Stimulated activated CD8-positive, alpha-beta memory T cell treated with anti-CD3 and anti-CD28 coated beads, Interleukin-4, amount 100 ng/mL, for 1 hour (primary cell): ENCODE data around the gene PRKAA1.

Experiments used
- DNase-seq, 2 donors: peaks; one replicate each; pipeline ENCODE4 v3.0.0-alpha.2; 2020; ENCODE audit warnings: low read depth in 2 of 2, low spot score in 1 of 2

PRKAA1 gene

DNA sequence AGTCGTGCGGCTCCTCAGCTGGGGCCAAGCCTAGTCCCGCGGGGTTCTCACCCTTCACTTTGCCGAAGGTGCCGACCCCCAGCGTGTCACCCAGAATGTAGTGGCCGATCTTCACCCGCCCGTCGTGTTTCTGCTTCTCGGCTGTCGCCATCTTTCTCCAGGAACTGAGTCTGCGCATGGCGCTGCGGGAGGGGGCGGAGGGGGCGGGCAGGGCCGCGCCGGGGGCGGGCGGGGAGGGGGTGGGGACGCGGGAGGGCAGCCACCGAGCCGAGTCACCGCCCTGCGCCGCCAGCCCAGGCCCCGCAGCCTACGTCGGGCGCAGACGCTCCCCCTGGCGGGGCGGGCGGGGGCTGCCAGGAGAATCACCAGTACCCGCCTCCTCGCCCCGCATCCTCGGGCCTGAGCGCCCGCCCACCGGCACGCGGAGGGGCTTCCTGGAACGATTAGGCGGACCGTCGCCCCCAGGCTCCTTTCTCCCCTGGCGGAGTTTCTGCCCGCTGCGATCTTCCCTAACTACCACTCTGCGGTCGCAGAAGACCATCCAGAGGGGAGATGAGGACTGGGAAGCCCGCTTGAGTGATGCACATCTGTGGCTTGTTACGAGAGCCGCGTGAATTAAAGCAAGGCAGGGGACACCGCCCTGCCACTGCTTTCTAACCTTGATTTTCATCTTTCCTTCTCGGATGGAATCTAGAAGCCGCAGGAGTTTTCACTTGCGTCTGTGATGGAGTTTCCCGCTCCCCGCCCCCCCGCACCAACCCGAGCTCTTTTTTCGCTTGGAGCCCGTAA lies at the start of gene PRKAA1:
Gene PRKAA1, minus strand, starts transcription at position 363 of the 789 bp plus-strand sequence. Its CDS starts 185 bp downstream, at position 178.
- DNase-seq: peak; percentile 67 to 79

DNA sequence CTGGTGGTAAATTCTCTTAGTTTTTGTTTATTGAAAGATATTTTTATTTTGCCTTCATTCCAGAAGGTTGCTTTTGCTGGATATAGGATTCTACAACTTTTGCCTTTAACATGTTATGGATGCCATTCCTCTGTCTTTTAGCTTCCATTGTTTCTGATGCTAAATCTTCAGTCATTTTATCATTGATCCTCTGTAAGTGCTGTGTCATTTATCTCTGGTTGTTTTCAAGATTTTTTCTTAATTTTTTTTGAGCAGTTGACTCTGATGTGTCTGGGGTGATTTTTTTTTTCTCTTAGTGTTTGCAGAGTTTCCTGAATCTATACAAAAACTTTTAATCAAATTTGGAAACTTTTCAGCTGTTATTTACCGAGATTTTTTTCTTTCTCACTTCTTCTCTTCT lies 49.4 kb upstream of the PRKAA1 start:
- no peak for DNase-seq

DNA sequence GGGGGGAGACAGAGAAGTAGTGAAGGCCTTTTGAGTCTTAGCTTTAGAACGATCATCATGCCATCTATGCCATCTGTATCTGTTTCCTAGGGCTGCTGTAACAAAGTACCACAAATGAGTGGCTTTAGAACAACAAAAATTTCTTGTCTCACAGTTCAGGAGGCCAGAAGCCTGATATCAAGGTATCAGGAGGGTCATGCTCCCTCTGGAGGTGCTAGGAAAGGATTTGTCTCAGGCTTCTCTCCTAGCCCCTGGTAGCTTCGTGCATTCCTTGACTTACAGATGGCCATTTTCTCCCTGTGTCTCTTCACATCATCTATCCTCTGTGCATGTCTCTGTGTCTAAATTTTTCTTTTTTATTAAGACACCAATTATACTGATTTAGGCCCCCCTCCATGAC lies 48.2 kb upstream of the PRKAA1 start:
- no peak for DNase-seq

DNA sequence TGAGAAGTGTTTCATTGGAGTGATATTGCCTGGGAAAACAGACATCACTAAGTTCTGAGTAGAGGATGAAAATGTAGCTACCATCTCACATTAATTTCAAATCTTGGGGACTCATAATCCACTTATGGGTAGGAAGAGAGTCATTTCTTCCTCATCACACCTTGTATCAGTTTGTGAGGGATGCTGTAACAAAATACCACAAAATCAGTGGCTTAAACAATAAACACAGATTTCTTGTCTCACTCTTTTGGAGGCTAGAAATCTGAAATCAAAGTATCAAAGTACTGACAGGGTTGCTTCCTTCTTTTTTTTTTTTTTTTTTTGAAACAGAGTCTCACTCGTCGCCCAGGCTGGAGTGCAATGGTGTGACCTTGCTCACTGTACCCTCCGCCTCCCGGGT lies 46.4 kb upstream of the PRKAA1 start:
- DNase-seq: no peak

DNA sequence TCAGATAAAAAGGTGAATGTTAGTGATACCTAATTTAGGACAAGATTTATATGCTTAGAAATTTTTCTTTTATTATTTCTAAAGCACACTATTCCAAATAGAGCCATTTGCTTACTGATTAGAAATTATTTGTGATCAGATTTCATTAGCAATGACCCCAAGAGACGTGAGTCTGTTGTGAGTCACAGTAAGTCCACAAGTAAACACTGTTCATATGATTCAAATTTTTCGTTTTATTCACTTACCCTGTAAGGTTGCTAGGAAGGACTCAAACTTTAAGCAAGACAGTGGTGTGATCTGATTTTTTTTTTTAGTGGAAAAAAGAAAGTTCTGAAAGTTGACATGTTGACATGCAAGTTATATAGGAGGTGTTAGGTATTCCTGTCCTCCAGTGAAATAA lies 44.2 kb upstream of the PRKAA1 start:
- DNase-seq: no peak

DNA sequence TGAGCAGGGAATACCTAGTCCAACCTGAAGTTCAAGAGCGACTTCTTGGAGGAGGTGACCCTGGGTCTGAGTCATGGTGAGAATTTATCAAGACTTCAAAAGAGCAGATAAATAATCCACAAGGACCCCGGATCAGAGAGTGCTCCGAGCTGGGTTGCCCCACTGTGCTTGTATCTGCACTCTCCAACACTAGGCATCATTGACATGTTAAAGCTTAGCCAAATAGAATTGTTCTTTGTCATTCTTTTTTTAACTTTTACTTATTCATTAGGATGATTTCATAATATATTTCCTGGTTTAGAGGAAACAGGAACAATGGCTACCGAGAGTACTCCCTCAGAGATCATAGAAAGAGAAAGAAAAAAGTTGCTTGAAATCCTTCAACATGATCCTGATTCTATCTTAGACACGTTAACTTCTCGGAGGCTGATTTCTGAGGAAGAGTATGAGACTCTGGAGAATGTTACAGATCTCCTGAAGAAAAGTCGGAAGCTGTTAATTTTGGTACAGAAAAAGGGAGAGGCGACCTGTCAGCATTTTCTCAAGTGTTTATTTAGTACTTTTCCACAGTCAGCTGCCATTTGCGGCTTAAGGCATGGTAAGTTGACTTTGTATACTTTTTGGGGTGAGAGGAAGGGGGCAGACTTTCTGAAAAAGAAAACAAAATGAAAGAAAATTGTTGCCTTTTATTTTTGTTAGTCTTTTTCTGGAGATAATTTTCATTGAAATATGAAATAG lies 43.1 kb upstream of the PRKAA1 start, which contains the start of gene CARD6:
Gene CARD6, plus strand, starts transcription at position 300 of the 738 bp plus-strand sequence. Its CDS starts 16 bp downstream, at position 316.
- no peak for DNase-seq

DNA sequence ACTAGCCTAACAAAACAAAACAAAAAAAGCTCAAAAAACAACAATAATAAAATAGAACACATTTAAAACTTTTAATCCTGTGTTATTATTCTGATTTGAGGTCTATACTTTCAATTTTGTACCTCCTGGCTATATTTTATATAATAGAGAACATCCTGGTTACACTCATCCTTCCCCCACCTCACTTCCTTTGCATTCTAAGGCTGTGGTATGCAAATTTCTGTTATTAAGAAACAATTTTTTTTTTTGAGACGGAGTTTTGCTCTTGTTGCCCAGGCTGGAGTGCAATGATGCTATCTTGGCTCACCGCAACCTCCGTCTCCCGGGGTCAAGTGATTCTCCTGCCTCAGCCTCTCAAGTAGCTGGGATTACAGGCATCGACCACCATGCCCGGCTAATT lies 39.9 kb upstream of the PRKAA1 start:
- DNase-seq: no peak

DNA sequence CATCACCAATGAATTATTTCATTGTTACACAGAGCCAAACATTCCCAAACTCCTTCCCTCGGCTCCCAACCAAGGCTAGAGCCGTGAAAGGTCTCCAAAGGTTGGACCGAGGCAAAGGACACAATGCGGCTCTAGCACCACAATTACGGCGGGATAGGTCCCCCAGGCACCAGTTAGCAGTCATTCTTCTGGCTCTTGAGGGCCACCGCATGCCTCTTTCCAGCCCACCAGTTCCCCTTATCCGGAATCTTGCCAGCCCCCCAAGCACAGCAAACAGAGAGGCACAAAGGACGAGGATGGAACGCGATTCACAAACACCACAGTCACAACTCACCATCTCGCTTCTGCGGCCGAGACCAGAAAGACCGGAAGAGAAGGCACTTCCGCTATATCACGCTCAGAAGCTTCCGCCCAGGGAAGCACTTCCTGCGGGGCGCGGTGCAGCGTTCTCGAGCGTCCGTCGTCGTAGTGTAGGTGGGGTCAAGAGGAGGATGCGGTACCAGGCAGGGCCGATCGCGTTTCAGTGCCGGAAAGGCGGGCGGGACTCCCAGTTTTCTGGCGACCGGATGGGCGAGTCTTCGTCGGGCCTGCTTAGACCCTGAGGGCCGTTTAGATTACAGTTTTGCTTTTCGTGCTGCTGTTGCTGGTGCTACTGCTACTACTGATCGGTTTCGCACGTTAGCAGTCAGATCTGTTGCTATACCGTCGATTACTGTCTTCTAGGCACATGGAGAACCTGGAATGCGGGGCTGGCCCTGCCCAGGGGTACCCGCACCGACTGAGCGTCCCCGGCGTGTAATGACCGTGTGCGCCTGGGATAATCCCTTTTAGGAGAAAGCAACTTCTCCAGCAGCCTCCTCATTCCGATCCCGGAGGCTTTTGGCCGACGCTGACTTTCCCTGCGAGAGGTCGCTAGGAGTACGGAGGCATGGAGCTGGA lies 36.9 kb upstream of the PRKAA1 start, which contains the start of gene RPL37:
Gene RPL37, minus strand, starts transcription at position 374 of the 939 bp plus-strand sequence. Its CDS starts 37 bp downstream, at position 337.
- peak; percentile 72 to 81 for DNase-seq

DNA sequence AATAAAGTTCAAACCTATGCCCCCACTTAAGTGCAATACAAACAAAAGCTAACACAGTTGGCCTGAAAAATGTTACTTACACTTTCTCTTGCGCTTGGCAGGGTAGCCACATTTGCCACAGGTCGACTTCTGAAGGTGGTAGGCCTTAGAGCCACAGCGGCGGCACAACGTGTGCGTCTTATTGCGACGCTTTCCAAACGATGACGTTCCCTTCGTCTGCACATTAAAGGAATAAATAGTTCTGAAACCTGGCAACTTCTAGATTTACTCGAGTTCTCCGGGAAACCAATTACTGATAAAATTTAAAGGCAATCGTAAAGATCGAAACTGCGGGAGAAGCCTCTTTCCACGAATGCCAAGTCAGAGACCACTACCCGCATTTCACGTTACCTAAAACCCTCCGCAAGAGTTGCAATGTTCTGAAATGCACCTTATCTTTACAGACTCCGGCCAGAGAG lies 36.2 kb upstream of the PRKAA1 start:
- peak in 1 of 2 donors; percentile 24 for DNase-seq

DNA sequence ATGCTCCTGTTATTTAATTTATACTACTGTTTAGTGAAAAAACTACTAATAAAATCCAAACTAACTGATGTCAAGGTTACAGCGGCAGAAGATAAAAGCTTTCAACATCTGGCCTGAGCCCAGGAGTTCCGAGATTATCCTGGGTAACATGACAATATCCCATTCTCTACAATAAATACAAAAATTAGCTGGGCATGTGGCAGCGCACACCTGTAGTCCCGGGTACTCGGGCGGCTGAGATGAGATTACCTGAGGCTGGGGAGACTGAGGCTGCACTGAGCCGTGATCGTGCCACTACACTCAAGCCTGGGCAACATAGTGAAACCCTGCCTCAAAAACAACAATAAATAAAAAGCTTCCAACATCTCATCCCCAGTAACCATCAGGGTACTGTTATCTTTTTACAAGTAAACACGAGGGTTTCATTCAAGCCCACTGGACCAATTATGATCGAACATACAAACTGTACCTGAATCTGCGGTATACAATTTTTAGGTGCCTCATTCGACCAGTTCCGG lies 35.6 kb upstream of the PRKAA1 start:
- no peak for DNase-seq

DNA sequence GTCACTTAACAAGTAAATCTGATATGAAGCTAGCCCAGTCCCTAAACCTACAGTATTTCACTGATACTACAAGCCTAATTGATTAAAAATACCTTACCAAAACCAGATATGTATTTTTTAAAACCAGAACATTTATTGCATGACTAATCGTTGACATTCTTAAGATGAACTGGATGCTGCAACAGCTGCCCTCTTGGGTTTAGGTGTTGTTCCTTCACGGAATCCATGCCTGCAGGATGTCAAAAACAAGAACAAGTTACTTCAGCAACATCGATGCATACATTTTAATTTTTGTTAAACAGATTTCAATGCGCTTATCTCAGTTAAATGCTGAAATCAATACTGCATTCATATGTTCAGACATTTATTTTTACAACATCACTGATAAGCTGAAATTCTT lies 34.2 kb upstream of the PRKAA1 start:
- DNase-seq: no peak

DNA sequence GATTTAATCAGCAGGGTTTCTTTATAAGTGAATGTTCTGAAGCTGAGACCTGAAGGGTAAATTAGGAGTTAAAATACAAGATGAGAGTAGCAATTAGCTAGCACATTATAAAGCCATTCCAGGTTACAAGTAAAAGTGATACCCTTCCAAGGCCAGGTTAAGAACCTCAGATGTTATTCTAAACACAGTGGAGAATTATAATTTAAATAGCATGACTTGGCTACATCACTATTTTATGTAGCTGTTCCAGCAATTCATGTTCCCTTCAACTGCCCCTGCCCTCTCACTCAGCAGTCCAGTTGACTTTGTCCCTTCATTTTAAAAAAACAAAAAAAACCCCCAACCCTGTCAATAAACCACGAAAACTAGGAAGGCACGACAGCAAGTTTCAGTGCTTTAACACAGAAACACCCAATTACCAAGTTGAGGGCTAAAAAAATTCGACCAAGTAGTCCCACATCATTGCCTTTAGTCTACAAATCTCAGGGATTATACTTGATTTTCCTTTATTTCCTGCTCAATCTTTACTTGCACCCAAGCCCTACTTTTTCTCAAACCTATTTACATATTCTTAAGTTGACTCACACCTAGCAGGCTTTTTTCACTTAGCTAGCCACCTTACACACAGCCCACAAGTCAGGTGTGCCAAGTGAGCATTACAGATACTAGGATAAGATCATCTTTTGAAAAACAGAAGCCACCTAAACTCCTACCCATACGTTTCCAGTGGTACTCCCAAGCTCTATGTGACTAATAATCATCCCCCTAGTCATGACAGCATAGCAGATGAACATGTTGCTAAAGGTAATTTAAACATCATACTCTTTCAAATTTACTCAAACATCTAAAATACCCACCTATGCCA lies 33.4 kb upstream of the PRKAA1 start:
- no peak for DNase-seq

DNA sequence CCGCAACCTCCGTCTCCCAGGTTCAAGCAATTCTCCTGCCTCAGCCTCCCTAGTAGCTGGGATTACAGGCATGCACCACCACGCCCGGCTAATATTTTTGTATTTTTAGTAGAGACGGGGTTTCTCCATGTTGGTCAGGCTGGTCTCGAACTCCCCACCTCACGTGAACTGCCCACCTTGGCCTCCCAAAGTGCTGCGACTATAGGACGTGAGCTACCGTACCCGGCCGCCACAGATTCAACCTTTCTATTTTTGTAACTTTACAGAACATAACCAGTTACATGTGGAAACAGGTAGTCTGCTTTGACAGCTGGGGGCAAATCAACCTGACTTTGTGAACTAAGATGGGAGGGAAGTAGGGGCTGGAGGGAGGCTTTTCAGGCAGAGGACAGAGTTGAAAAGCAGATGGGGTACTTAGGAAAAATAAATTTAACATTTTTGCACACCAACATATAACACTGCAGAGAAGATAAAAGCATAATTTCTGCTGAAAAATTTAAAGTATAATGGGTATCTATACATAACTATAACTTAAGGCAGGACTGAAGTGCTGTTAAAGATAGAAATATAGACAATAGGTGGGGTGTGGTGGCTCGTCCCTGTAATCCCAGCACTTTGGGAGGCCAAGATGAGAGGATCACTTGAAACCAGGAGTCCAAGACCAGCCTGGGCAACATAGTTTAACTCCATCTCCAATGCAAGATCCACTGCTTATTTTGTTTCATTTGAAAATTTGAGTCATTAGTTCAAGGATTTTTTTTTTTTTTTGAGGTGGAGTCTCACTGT lies 31.8 kb upstream of the PRKAA1 start:
- DNase-seq: no peak

DNA sequence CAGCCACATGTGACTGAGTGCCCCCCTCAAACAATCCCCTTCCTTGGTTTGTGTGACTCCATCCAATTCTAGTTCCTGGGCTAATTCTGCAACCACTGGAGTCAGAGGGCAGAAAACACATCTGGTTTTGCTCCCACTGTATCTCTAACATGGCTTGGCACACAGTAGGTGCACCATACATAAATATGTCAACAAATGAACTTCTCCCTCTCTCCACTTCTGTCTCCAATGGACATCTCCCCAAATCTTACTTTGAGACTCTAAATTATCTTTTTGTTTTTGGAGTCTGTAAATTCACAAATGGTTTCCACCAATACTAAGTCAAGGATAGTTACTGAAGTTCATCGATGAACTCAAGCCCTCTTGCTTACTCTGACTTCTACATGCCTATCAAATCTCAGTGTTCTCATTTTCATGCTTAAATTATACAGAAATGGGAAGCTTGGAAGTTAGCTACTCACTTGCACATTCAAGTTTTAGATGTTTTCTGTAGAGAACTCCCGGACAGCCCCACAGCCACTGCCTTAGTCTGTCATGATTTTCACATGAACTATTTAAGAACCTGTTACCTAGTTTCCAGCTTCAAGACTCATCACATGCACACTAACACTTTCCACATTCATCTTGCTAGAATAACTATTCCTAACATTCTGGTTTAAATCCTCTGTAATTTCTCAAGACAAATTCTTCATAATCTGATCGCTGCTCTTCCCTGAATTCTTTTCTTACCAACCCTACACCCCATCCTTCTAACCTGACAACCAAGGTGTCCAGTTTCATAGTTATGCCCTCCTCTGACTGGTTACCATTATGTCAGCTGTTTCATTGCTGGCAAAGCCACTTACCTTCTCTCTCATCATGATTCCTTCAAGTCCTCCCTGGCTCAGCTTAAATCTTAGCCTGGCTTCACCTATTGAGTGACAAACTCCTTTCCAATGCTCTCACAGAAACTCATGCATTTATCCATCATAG lies 30.8 kb upstream of the PRKAA1 start:
- DNase-seq: no peak

DNA sequence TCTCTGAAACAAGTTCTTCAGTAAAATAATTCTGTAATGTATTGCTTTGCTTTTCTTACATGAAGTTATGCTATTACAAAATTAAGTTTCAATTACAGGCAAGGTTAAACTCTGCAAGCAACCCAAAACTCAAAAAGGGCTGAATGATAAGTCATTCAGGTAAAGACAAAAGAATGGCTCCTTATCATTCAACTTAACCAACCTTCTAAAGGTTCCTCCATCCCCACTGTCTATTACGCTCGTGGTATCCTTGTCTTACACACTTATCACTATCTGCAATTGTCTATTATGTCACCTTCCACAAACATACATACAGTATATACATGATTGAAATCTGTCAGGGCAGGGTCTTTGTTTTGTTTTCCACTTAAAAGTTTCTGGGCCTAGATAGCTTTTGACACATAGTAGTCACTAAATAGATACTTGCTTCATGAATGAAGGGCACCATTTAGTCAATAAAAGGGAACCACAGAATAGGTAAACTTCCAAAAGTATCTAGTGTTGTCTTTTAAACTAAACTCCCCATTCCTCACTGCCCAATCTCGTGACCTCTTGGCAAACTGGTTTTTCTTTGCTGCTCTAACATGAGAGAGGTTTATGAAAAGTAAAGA lies 30.0 kb upstream of the PRKAA1 start:
- DNase-seq: no peak

DNA sequence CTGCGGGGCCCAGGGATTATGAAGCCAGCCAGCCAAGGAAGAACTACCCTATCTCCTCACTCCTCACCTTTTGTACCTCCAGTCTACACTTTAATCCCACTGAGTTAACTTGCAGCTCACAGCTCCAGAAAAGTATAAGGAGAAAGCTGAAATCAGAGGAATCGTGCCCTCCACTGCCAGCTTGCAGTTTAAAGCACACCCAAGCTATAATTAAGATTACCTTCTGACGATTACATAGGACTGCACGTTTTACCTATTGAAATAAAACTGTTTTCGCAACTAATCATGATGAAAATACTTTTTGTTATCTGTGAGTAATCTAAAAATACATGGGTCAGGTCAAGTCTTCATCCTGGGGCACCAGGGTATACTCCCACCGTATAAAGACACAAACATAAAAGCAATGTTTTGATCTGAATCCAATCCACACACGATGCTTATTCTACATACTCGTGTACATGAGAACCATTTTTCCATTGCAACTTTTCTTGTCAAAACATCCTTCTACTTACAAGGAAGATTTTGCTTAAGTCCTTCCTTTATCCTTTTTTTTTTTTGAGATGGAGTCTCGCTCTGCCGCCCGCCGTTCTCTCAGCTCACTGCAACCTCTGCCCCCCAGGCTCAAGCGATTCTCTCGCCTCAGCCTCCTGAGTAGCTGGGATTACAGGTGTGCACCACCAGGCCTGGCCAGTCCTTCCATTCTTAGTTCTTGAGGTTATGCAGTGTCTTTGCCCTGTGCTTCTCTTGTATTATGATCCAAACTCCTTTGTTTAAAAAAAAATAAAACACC lies 29.2 kb upstream of the PRKAA1 start:
- DNase-seq: no peak
